SU-DHL-6 (cell line): ENCODE results near the gene CFAP298.
"Not testable (repeated sequence)": the region's sequence is repeated elsewhere in the genome, so short reads cannot be mapped to it uniquely, and the experiment has no call there.

ENCODE experiments used
- H2AFZ ChIP-seq: fragments of 200-600 bp; sonication (generic); 2 replicates; pipeline ENCODE4 v1.6.1; 2014; ENCODE audit warnings: low read depth, mild to moderate bottlenecking, moderate library complexity, mixed read lengths, antibody characterized with exemption, low read length; ENCODE audit not compliant: severe bottlenecking
- H3F3A ChIP-seq: fragments of 200-600 bp; shearing (Covaris generic); 2 replicates; pipeline ENCODE4 v1.6.0; 2016; ENCODE audit warnings: antibody characterized with exemption, mild to moderate bottlenecking; ENCODE audit not compliant: insufficient read depth
- H3K27ac ChIP-seq: fragments of 200-600 bp; sonication (generic); 2 replicates; pipeline ENCODE4 v1.5.1; 2016; ENCODE audit warnings: low read depth, mild to moderate bottlenecking, low read length, moderate library complexity, mixed read lengths
- H3K27me3 ChIP-seq: fragments of 200-600 bp; sonication (generic), shearing (Covaris generic); 2 replicates; pipeline ENCODE4 v1.6.0; 2014; ENCODE audit warnings: mild to moderate bottlenecking, low read length
- H3K36me3 ChIP-seq: fragments of 200-600 bp; sonication (generic); 2 replicates; pipeline ENCODE4 v1.6.1; 2014; ENCODE audit warnings: mild to moderate bottlenecking, low read length, mixed read lengths
- H3K4me2 ChIP-seq: fragments of 300-600, 200-600 bp; shearing (Covaris generic), sonication (generic); 2 replicates; pipeline ENCODE4 v1.6.0; 2014; ENCODE audit warnings: low read length, low read depth, mild to moderate bottlenecking; ENCODE audit not compliant: poor library complexity, severe bottlenecking
- H3K4me3 ChIP-seq: fragments of 200-600 bp; sonication (generic); 2 replicates; pipeline ENCODE4 v1.5.1; 2014; ENCODE audit warnings: antibody characterized with exemption, low read length, mild to moderate bottlenecking, mixed read lengths; ENCODE audit not compliant: insufficient read depth, poor library complexity, severe bottlenecking
- H3K79me2 ChIP-seq: fragments of 200-600 bp; sonication (generic); 2 replicates; pipeline ENCODE4 v1.6.1; 2014; ENCODE audit warnings: mild to moderate bottlenecking, low read length, moderate library complexity; ENCODE audit not compliant: insufficient read depth
- H3K9ac ChIP-seq: fragments of 200-600 bp; sonication (generic); 2 replicates; pipeline ENCODE4 v1.7.0; 2014; ENCODE audit warnings: mild to moderate bottlenecking, low read length
- H3K9me2 ChIP-seq: fragments of 200-600 bp; sonication (generic); replicated peaks from 2 replicates; pipeline ENCODE4 v1.6.1; 2014; ENCODE audit warnings: low read length; ENCODE audit not compliant: insufficient read depth
- H3K9me3 ChIP-seq: fragments of 200-600 bp; sonication (generic); 2 replicates; pipeline ENCODE4 v1.6.1; 2014; ENCODE audit warnings: low read length, mixed read lengths; ENCODE audit not compliant: insufficient read depth
- H4K20me1 ChIP-seq: fragments of 200-600 bp; sonication (generic); 2 replicates; pipeline ENCODE4 v1.6.1; 2014; ENCODE audit warnings: low read depth, mild to moderate bottlenecking, antibody characterized with exemption, low read length, moderate library complexity, mixed read lengths
- CTCF ChIP-seq: fragments of 200-600 bp; sonication (generic); IDR thresholded peaks from one replicate; pipeline ENCODE4 v1.5.1; 2017; ENCODE audit warnings: antibody characterized with exemption, mild to moderate bottlenecking, low read length, moderate library complexity; ENCODE audit not compliant: insufficient read depth, poor library complexity, severe bottlenecking
- EZH2phosphoT487 ChIP-seq: fragments of 200-600 bp; sonication (generic), shearing (Covaris generic); conservative IDR thresholded peaks from 2 replicates; pipeline ENCODE4 v1.6.1; 2018; ENCODE audit warnings: mild to moderate bottlenecking, antibody characterized with exemption, low read length, moderate library complexity, mixed read lengths

CFAP298 gene

GRCh38 chr21:32565856-32566465 lies 46.2 kb downstream of the CFAP298 start:
- Histone ChIP-seq H3K9me3 (no peaks in the 10 kb centered on the region), H3K4me3 (no peak overlapping the region), H3K27ac (no peak overlapping the region), H3K36me3 (no peaks in the 10 kb centered on the region), H2AFZ (no peak overlapping the region), H3K4me2 (no peak overlapping the region), H3K9me2 (no peaks in the 10 kb centered on the region), H3K27me3 (no peaks in the 10 kb centered on the region; the same call in 1 of the 2 replicates), H4K20me1 (no peaks in the 10 kb centered on the region), H3K9ac (no peak overlapping the region), H3K79me2 (no peaks in the 10 kb centered on the region), H3F3A (no peaks in the 10 kb centered on the region)
- TF ChIP-seq CTCF: no peak
- no peak for TF ChIP-seq EZH2phosphoT487

- Histone ChIP-seq H3K9ac (no peak overlapping the region), H3K9me3 (no peaks in the 10 kb centered on the region), H3K4me3 (no peak overlapping the region), H3K9me2 (no peaks in the 10 kb centered on the region), H3K27ac (no peak overlapping the region), H3K27me3 (no peaks in the 10 kb centered on the region; the same call in 1 of the 2 replicates), H3K4me2 (no peak overlapping the region), H2AFZ (no peak overlapping the region), H3F3A (no peaks in the 10 kb centered on the region), H3K79me2 (no peaks in the 10 kb centered on the region), H4K20me1 (no peaks in the 10 kb centered on the region), H3K36me3 (no peaks in the 10 kb centered on the region)
- TF ChIP-seq EZH2phosphoT487: no peak
- no peak for TF ChIP-seq CTCF
Observed at GRCh38 chr21:32562915-32563314, 49.3 kb downstream of the CFAP298 start.

GRCh38 chr21:32562426-32562825 lies 49.8 kb downstream of the CFAP298 start:
- H3K4me3 ChIP-seq: no peak overlapping the region
- no peaks in the 10 kb centered on the region for H3K9me3 ChIP-seq
- no peaks in the 10 kb centered on the region for H4K20me1 ChIP-seq
- no peaks in the 10 kb centered on the region for H3K9me2 ChIP-seq
- no peaks in the 10 kb centered on the region for H3F3A ChIP-seq
- no peaks in the 10 kb centered on the region for H3K79me2 ChIP-seq
- no peak overlapping the region for H3K4me2 ChIP-seq
- H3K36me3 ChIP-seq: no peaks in the 10 kb centered on the region
- no peak overlapping the region for H3K27ac ChIP-seq
- no peak overlapping the region for H2AFZ ChIP-seq
- no peak for TF ChIP-seq CTCF
- no peak for TF ChIP-seq EZH2phosphoT487
- no peaks in the 10 kb centered on the region; the same call in 1 of the 2 replicates for H3K27me3 ChIP-seq
- H3K9ac ChIP-seq: no peak overlapping the region

- not testable (repeated sequence) for H3K9me3 ChIP-seq, H3K9me2 ChIP-seq, H3K27me3 ChIP-seq, H3K79me2 ChIP-seq, H3K9ac ChIP-seq, H3K4me3 ChIP-seq, H3K36me3 ChIP-seq, H3F3A ChIP-seq, H3K4me2 ChIP-seq, H2AFZ ChIP-seq, H4K20me1 ChIP-seq, H3K27ac ChIP-seq
Observed at GRCh38 chr21:32561476-32561875, 50.7 kb downstream of the CFAP298 start.
